Smooth muscle cell (in vitro differentiated cells): ENCODE results near the gene DLG5. TPM values are rescaled to one million over a fixed set of nuclear protein-coding genes. Genes with fewer than 3 reads are reported as not detected.
A peak's percentile ranks its signal among the peaks of the same experiment; 100 is the strongest.

Experiments used
- DNase-seq: peaks from one replicate; lab custom pipeline; 2025; ENCODE audit not compliant: unreplicated experiment; lab: John Stamatoyannopoulos, UW
- H2AFZ ChIP-seq: fragments of 200-600 bp; sonication (generic); 2 replicates; pipeline ENCODE4 v1.6.0; 2016; ENCODE audit warnings: antibody characterized with exemption, low read depth, mild to moderate bottlenecking
- H3F3A ChIP-seq: fragments of 200-600 bp; sonication (generic); 2 replicates; pipeline ENCODE4 v1.6.0; 2017; ENCODE audit warnings: antibody characterized with exemption, low read depth
- H3K27ac ChIP-seq: fragments of 200-600 bp; sonication (generic); 2 replicates; pipeline ENCODE4 v1.5.1; 2016; ENCODE audit warnings: low read depth, mild to moderate bottlenecking
- H3K27me3 ChIP-seq: fragments of 200-600 bp; sonication (generic); 2 replicates; pipeline ENCODE4 v1.6.1; 2016; ENCODE audit warnings: low read depth, mild to moderate bottlenecking
- H3K36me3 ChIP-seq: fragments of 200-600 bp; sonication (generic); 2 replicates; pipeline ENCODE4 v1.5.1; 2016; ENCODE audit warnings: low read depth
- H3K4me1 ChIP-seq: fragments of 200-600 bp; sonication (generic); 2 replicates; pipeline ENCODE4 v1.5.1; 2016; ENCODE audit warnings: low read depth
- H3K4me2 ChIP-seq: fragments of 200-600 bp; sonication (generic); 2 replicates; pipeline ENCODE4 v1.6.0; 2016; ENCODE audit warnings: mild to moderate bottlenecking
- H3K4me3 ChIP-seq: fragments of 200-600 bp; sonication (generic); 2 replicates; pipeline ENCODE4 v1.5.1; 2016; ENCODE audit warnings: mild to moderate bottlenecking
- H3K79me2 ChIP-seq: fragments of 200-600 bp; sonication (generic); 2 replicates; pipeline ENCODE4 v1.6.0; 2016; ENCODE audit warnings: low read depth, mild to moderate bottlenecking
- H3K9ac ChIP-seq: fragments of 200-600 bp; sonication (generic); 2 replicates; pipeline ENCODE4 v1.6.0; 2016; ENCODE audit warnings: low read depth
- H3K9me3 ChIP-seq: fragments of 200-600 bp; sonication (generic); replicated peaks from 2 replicates; pipeline ENCODE4 v1.5.1; 2016; ENCODE audit warnings: low read depth
- H4K20me1 ChIP-seq: fragments of 200-600 bp; sonication (generic); 2 replicates; pipeline ENCODE4 v1.6.0; 2016; ENCODE audit warnings: low read depth
- CTCF ChIP-seq: fragments of 200-600 bp; sonication (generic); IDR thresholded peaks from 2 replicates; pipeline ENCODE4 v1.5.1; 2017; ENCODE audit warnings: borderline replicate concordance, mild to moderate bottlenecking, antibody characterized with exemption; ENCODE audit not compliant: insufficient read depth, poor library complexity, severe bottlenecking
- WGBS: methylation state at CpG from one replicate; pipeline ENCODE4 v1.1.7; 2016; ENCODE audit warnings: low lambda C conversion rate; 5-methylcytosine and 5-hydroxymethylcytosine counted together
- polyA plus RNA-seq: library from polyadenylated mRNA; unstranded; fragments of >200 nt; fragmentation: Nextera tagmentation; extraction: Ambion mirVana; gene quantifications from 2 replicates; pipeline ENCODE4 v1.2.1, GENCODE V29; 2016
- total RNA-seq: library from RNA; depleted of rRNA; stranded (reverse); fragments of >200 nt; gene quantifications from 2 replicates; pipeline ENCODE4 v1.2.3, GENCODE V29; 2014

Gene DLG5
- total and polyA plus RNA-seq, 2 experiments from 2014 or later = 11.3 to 21.8 TPM

GRCh38 chr10:77787440-77787839 lies 139.1 kb downstream of the DLG5 start:
- Histone ChIP-seq H3K4me1 (no peaks in the 10 kb centered on the region), H3K9ac (no peak overlapping the region), H3K9me3 (no peaks in the 10 kb centered on the region), H3K27me3 (no peaks in the 10 kb centered on the region), H3F3A (no peaks in the 10 kb centered on the region), H3K4me3 (no peak overlapping the region), H2AFZ (no peak overlapping the region), H3K27ac (no peak overlapping the region), H3K4me2 (no peak overlapping the region), H4K20me1 (no peaks in the 10 kb centered on the region), H3K36me3 (no peaks in the 10 kb centered on the region), H3K79me2 (no peaks in the 10 kb centered on the region)
- WGBS = 93% methylated on average over 12 of the region's 12 CpGs
- TF ChIP-seq CTCF = no peak
- no peak for DNase-seq

- no peak for DNase-seq
- Histone ChIP-seq H3K27me3 (no peaks in the 10 kb centered on the region), H3K4me1 (no peaks in the 10 kb centered on the region), H3K4me2 (peak overlapping the region; percentile 27), H2AFZ (no peak overlapping the region), H3K9me3 (no peaks in the 10 kb centered on the region), H3K27ac (peak overlapping the region; percentile 54), H3K36me3 (no peaks in the 10 kb centered on the region), H3F3A (no peaks in the 10 kb centered on the region), H4K20me1 (no peaks in the 10 kb centered on the region), H3K4me3 (no peak overlapping the region), H3K9ac (no peak overlapping the region), H3K79me2 (no peaks in the 10 kb centered on the region)
- 45% methylated on average over 4 of the region's 4 CpGs for WGBS
- no peak for TF ChIP-seq CTCF
Measured at GRCh38 chr10:77784856-77785255, 141.7 kb downstream of the DLG5 start.

GRCh38 chr10:77782328-77783061 lies 144.1 kb downstream of the DLG5 start:
- no peaks in the 10 kb centered on the region for H3F3A ChIP-seq
- no peaks in the 10 kb centered on the region for H3K9me3 ChIP-seq
- no peak overlapping the region for H3K4me3 ChIP-seq
- no peak overlapping the region for H2AFZ ChIP-seq
- no peak for TF ChIP-seq CTCF
- no peaks in the 10 kb centered on the region for H3K36me3 ChIP-seq
- no peaks in the 10 kb centered on the region for H3K27me3 ChIP-seq
- WGBS = 97% methylated on average over 8 of the region's 8 CpGs
- H3K9ac ChIP-seq = no peak overlapping the region
- no peaks in the 10 kb centered on the region for H4K20me1 ChIP-seq
- no peak for DNase-seq
- H3K4me2 ChIP-seq = no peak overlapping the region
- H3K79me2 ChIP-seq = no peaks in the 10 kb centered on the region
- no peaks in the 10 kb centered on the region for H3K4me1 ChIP-seq
- no peak overlapping the region for H3K27ac ChIP-seq
